Chondrocyte (in vitro differentiated cells): ENCODE data around the gene SH3PXD2A. TPM values are rescaled to one million over a fixed set of nuclear protein-coding genes. Genes with fewer than 3 reads are reported as not detected.

Experiments used
- DNase-seq: peaks from one replicate; pipeline ENCODE4 v3.0.0; 2021; ENCODE audit warnings: mixed read lengths, low spot score
- H3K27ac Mint-ChIP-seq: one replicate; pipeline ENCODE4 v1.8.0; 2021; ENCODE audit warnings: mild to moderate bottlenecking, moderate library complexity, mixed read lengths; ENCODE audit not compliant: unreplicated experiment
- H3K27me3 Mint-ChIP-seq: 2 replicates; pipeline ENCODE4 v1.8.0; 2021; ENCODE audit warnings: low read depth, mixed read lengths
- H3K36me3 Mint-ChIP-seq: 2 replicates; pipeline ENCODE4 v1.8.0; 2021; ENCODE audit warnings: low read depth, mixed read lengths
- H3K4me1 Mint-ChIP-seq: 2 replicates; pipeline ENCODE4 v1.8.0; 2021; ENCODE audit warnings: low read depth, mild to moderate bottlenecking, mixed read lengths
- H3K4me3 Mint-ChIP-seq: one replicate; pipeline ENCODE4 v1.8.0; 2021; ENCODE audit warnings: mild to moderate bottlenecking, moderate library complexity, mixed read lengths; ENCODE audit not compliant: unreplicated experiment
- H3K9me3 Mint-ChIP-seq: 2 replicates; pipeline ENCODE4 v1.8.0; 2021; ENCODE audit warnings: low read depth, mixed read lengths
- CTCF ChIP-seq: fragments of 200-600 bp; sonication (generic); IDR thresholded peaks from 2 replicates; pipeline ENCODE4 v1.5.0; 2021; ENCODE audit warnings: antibody characterized with exemption, mild to moderate bottlenecking, moderate library complexity
- total RNA-seq: library from RNA; stranded (reverse); gene quantifications from 3 replicates; pipeline ENCODE4 v1.2.1, GENCODE V29; 2021

The SH3PXD2A gene
- total RNA-seq, 1 donor from 2014 or later: 46.0 TPM

- DNase-seq: no peak
- Mint-ChIP-seq H3K9me3 (peaks cover 13% of the 10 kb centered on the region), H3K4me3 (no peak overlapping the region), H3K27ac (no peak overlapping the region), H3K36me3 (peaks cover 7% of the 10 kb centered on the region), H3K27me3 (no peaks in the 10 kb centered on the region), H3K4me1 (peaks cover 8% of the 10 kb centered on the region)
- TF ChIP-seq CTCF: no peak
Observed at GRCh38 chr10:103869336-103869735, 14.0 kb upstream of the SH3PXD2A start.

GRCh38 chr10:103868200-103868599 is 12.8 kb upstream of the SH3PXD2A start:
- Mint-ChIP-seq H3K4me1 (peaks cover 8% of the 10 kb centered on the region), H3K36me3 (peaks cover 9% of the 10 kb centered on the region), H3K27me3 (peaks cover 3% of the 10 kb centered on the region), H3K9me3 (peaks cover 17% of the 10 kb centered on the region), H3K4me3 (no peak overlapping the region), H3K27ac (no peak overlapping the region)
- TF ChIP-seq CTCF: no peak
- DNase-seq: no peak

GRCh38 chr10:103861505-103861904 is 6.1 kb upstream of the SH3PXD2A start:
- Mint-ChIP-seq H3K4me1 (no peaks in the 10 kb centered on the region), H3K27me3 (peaks cover 5% of the 10 kb centered on the region), H3K36me3 (peaks cover 6% of the 10 kb centered on the region), H3K27ac (no peak overlapping the region), H3K4me3 (no peak overlapping the region), H3K9me3 (peaks cover 17% of the 10 kb centered on the region)
- TF ChIP-seq CTCF: no peak
- no peak for DNase-seq

GRCh38 chr10:103859161-103860086 is 4.0 kb upstream of the SH3PXD2A start:
- TF ChIP-seq CTCF: peak; percentile 88
- peaks cover 6% of the 10 kb centered on the region for H3K9me3 Mint-ChIP-seq
- no peak for DNase-seq
- H3K4me3 Mint-ChIP-seq: no peak overlapping the region
- H3K4me1 Mint-ChIP-seq: peaks cover 4% of the 10 kb centered on the region
- H3K27ac Mint-ChIP-seq: peak overlapping the region; percentile 32
- peaks cover 3% of the 10 kb centered on the region for H3K36me3 Mint-ChIP-seq
- peaks cover 8% of the 10 kb centered on the region for H3K27me3 Mint-ChIP-seq

GRCh38 chr10:103858360-103858759 is 3.0 kb upstream of the SH3PXD2A start:
- Mint-ChIP-seq H3K36me3 (no peaks in the 10 kb centered on the region), H3K27me3 (peaks cover 11% of the 10 kb centered on the region), H3K27ac (no peak overlapping the region), H3K4me3 (no peak overlapping the region), H3K4me1 (peaks cover 10% of the 10 kb centered on the region), H3K9me3 (no peaks in the 10 kb centered on the region)
- no peak for DNase-seq
- TF ChIP-seq CTCF: no peak
